H1 (cell line): ENCODE results near the gene DNTT. TPM values are rescaled to one million over a fixed set of nuclear protein-coding genes. Genes with fewer than 3 reads are reported as not detected.

Experiments
- CTCF ChIA-PET: fragments of 300-600 bp; sonication (Branson Sonifier 250); formaldehyde crosslinking; loops from one replicate; lab custom pipeline; 2021; ENCODE audit not compliant: partially characterized antibody; lab: Charles Lee
- POLR2A ChIA-PET: fragments of 300-600 bp; sonication (Branson Sonifier 250); formaldehyde crosslinking; loops from one replicate; lab custom pipeline; 2021; ENCODE audit warnings: inconsistent platforms; ENCODE audit not compliant: partially characterized antibody; lab: Charles Lee
- DNase-seq, 2 experiments: peaks; one replicate each; pipeline versions ENCODE4 v3.0.0 to v3.0.0-alpha.2; 2010 to 2022; ENCODE audit warnings: low spot score in 2 of 2, low read depth in 1 of 2, mixed read lengths in 1 of 2
- FAIRE-seq: peaks from 2 replicates; lab custom pipeline; 2011; peaks lifted over from hg19 to GRCh38; lab: Jason Lieb, UNC
- H2AFZ ChIP-seq: 2 replicates; pipeline ENCODE4 v1.8.1; 2012; ENCODE audit warnings: low read length, inconsistent platforms
- H2AK5ac ChIP-seq: 2 replicates; pipeline ENCODE4 v1.6.1; 2013; ENCODE audit warnings: low read depth, low read length
- H2BK120ac ChIP-seq: replicated peaks from 2 replicates; pipeline ENCODE3; 2013; ENCODE audit warnings: low read depth, low read length, inconsistent platforms
- H2BK12ac ChIP-seq: 2 replicates; pipeline ENCODE4 v1.6.1; 2013; ENCODE audit warnings: low read depth, low read length
- H2BK15ac ChIP-seq: 2 replicates; pipeline ENCODE4 v1.6.1; 2013; ENCODE audit warnings: low read length
- H2BK20ac ChIP-seq: 2 replicates; pipeline ENCODE4 v1.6.1; 2013; ENCODE audit warnings: low read length
- H2BK5ac ChIP-seq: 2 replicates; pipeline ENCODE4 v1.6.1; 2013; ENCODE audit warnings: low read depth, low read length
- H3K14ac ChIP-seq: 2 replicates; pipeline ENCODE4 v1.6.1; 2013; ENCODE audit warnings: inconsistent platforms; ENCODE audit not compliant: insufficient read length
- H3K18ac ChIP-seq: 2 replicates; pipeline ENCODE4 v1.6.1; 2013; ENCODE audit warnings: low read length; ENCODE audit errors: extremely low read depth
- H3K23ac ChIP-seq: 2 replicates; pipeline ENCODE4 v1.6.1; 2013; ENCODE audit warnings: inconsistent platforms; ENCODE audit not compliant: insufficient read length
- H3K23me2 ChIP-seq: 2 replicates; pipeline ENCODE4 v1.6.1; 2013; ENCODE audit warnings: low read depth, low read length
- H3K27ac ChIP-seq: 2 replicates; pipeline ENCODE4 v1.6.1; 2011; ENCODE audit warnings: low read depth, low read length, inconsistent platforms
- H3K27me3 ChIP-seq, 4 experiments: replicated peaks in 1 of 4; 1 replicate in 1 of 4; 2 replicates in 3 of 4; pipeline versions ENCODE4 v1.6.1 to v1.8.1; 2011 to 2013; ENCODE audit warnings: low read length in 3 of 4, mild to moderate bottlenecking in 3 of 4, inconsistent platforms in 2 of 4, mixed read lengths in 2 of 4, moderate library complexity in 1 of 4; ENCODE audit not compliant: control insufficient read depth in 3 of 4, insufficient read depth in 3 of 4; ENCODE audit errors: extremely low read depth in 1 of 4
- H3K36me3 ChIP-seq, 4 experiments: 2 replicates each; pipeline versions ENCODE4 v1.6.1 to v1.8.1; 2011 to 2013; ENCODE audit warnings: mild to moderate bottlenecking in 4 of 4, low read length in 3 of 4, moderate library complexity in 2 of 4, control low read depth in 1 of 4, inconsistent platforms in 1 of 4; ENCODE audit not compliant: insufficient read depth in 4 of 4, control insufficient read depth in 2 of 4
- H3K4ac ChIP-seq: replicated peaks from 2 replicates; pipeline ENCODE3; 2013; ENCODE audit warnings: low read length, low read depth, mixed read lengths, inconsistent platforms; ENCODE audit not compliant: insufficient read length
- H3K4me1 ChIP-seq, 4 experiments: replicated peaks in 1 of 4; 1 replicate in 1 of 4; 2 replicates in 3 of 4; pipeline versions ENCODE4 v1.6.1 to v1.8.1; 2011 to 2013; ENCODE audit warnings: low read length in 3 of 4, inconsistent platforms in 2 of 4, mixed read lengths in 1 of 4; ENCODE audit not compliant: insufficient read depth in 4 of 4, control insufficient read depth in 3 of 4
- H3K4me2 ChIP-seq, 2 experiments: 2 replicates each; pipeline versions ENCODE4 v1.6.1 to v1.8.1; 2011 to 2013; ENCODE audit warnings: low read depth in 2 of 2, low read length in 2 of 2, control low read depth in 1 of 2, inconsistent platforms in 1 of 2, mild to moderate bottlenecking in 1 of 2; ENCODE audit not compliant: insufficient read depth in 1 of 2
- H3K4me3 ChIP-seq, 4 experiments: fragments of 200-600, 300-600 bp in 1 of 4; sonication (generic), shearing (Covaris generic), sonication (Bioruptor Twin) in 1 of 4; 2 replicates each; pipeline versions ENCODE4 v1.5.1 to v1.8.1; 2011 to 2016; ENCODE audit warnings: low read length in 4 of 4, low read depth in 3 of 4, control low read depth in 2 of 4, inconsistent platforms in 2 of 4, mild to moderate bottlenecking in 2 of 4, mixed read lengths in 1 of 4, moderate library complexity in 1 of 4; ENCODE audit not compliant: insufficient read depth in 2 of 4; ENCODE audit errors: extremely low read depth in 1 of 4
- H3K56ac ChIP-seq: replicated peaks from 2 replicates; pipeline ENCODE3; 2013; ENCODE audit warnings: low read depth, mild to moderate bottlenecking, mixed read lengths, low read length, inconsistent platforms; ENCODE audit not compliant: insufficient read length
- H3K79me1 ChIP-seq: 2 replicates; pipeline ENCODE4 v1.6.1; 2013; ENCODE audit warnings: low read depth, low read length, control low read depth
- H3K79me2 ChIP-seq, 2 experiments: 2 replicates each; pipeline versions ENCODE4 v1.6.1 to v1.8.1; 2012 to 2013; ENCODE audit warnings: low read length in 2 of 2, mild to moderate bottlenecking in 2 of 2, inconsistent platforms in 1 of 2; ENCODE audit not compliant: insufficient read depth in 2 of 2, control insufficient read depth in 1 of 2
- H3K9ac ChIP-seq, 4 experiments: replicated peaks in 1 of 4; 1 replicate in 1 of 4; 2 replicates in 3 of 4; pipeline versions ENCODE4 v1.6.1 to v1.8.1; 2011 to 2013; ENCODE audit warnings: low read depth in 3 of 4, low read length in 3 of 4, control low read depth in 2 of 4, mild to moderate bottlenecking in 2 of 4, moderate library complexity in 2 of 4, inconsistent platforms in 1 of 4; ENCODE audit errors: extremely low read depth in 1 of 4
- H3K9me3 ChIP-seq, 2 experiments: 2 replicates each; pipeline versions ENCODE4 v1.6.1 to v1.8.1; 2012 to 2013; ENCODE audit warnings: mild to moderate bottlenecking in 2 of 2, moderate library complexity in 2 of 2, control low read depth in 1 of 2, inconsistent platforms in 1 of 2, low read depth in 1 of 2, low read length in 1 of 2, mixed read lengths in 1 of 2; ENCODE audit not compliant: insufficient read depth in 2 of 2
- H4K20me1 ChIP-seq, 2 experiments: replicated peaks in 1 of 2; 2 replicates each; pipeline versions ENCODE3 to v1.8.1; 2011 to 2013; ENCODE audit warnings: inconsistent platforms in 2 of 2, low read length in 2 of 2, mild to moderate bottlenecking in 1 of 2; ENCODE audit not compliant: insufficient read depth in 2 of 2, control insufficient read depth in 1 of 2
- H4K5ac ChIP-seq: 2 replicates; pipeline ENCODE4 v1.6.1; 2013; ENCODE audit warnings: low read length, low read depth, mixed read lengths, inconsistent platforms; ENCODE audit not compliant: insufficient read length
- H4K8ac ChIP-seq: 2 replicates; pipeline ENCODE4 v1.8.0; 2013; ENCODE audit warnings: mild to moderate bottlenecking, moderate library complexity, low read length, inconsistent platforms; ENCODE audit not compliant: insufficient read depth; ENCODE audit errors: extremely low read depth
- H4K91ac ChIP-seq: replicated peaks from 2 replicates; pipeline ENCODE3; 2013; ENCODE audit warnings: low read length, mixed read lengths, inconsistent platforms; ENCODE audit not compliant: insufficient read length
- RFX5 ChIP-seq: IDR thresholded peaks from 2 replicates; pipeline ENCODE4 v1.6.1; 2011; ENCODE audit warnings: low read depth, low read length, improper control_type of control experiment, borderline replicate concordance
- SP2 ChIP-seq: IDR thresholded peaks from 2 replicates; pipeline ENCODE4 v1.6.1; 2012; ENCODE audit warnings: mild to moderate bottlenecking, low read length, inconsistent platforms
- WGBS, 2 experiments: shearing (Covaris generic) in 1 of 2; methylation state at CpG; one replicate each; pipeline versions ENCODE4 v1.1.6 to v1.1.7; 2013 to 2015; ENCODE audit warnings: low lambda C conversion rate in 2 of 2, mixed read lengths in 2 of 2, inconsistent platforms in 1 of 2, low coverage in 1 of 2, missing lambda C conversion rate in 1 of 2; ENCODE audit not compliant: insufficient replicate concordance in 2 of 2, insufficient coverage in 1 of 2, insufficient read length in 1 of 2; ENCODE audit errors: extremely low coverage in 1 of 2, missing lambda C conversion rate in 1 of 2; 5-methylcytosine and 5-hydroxymethylcytosine counted together
- polyA plus RNA-seq, 7 experiments: library from polyadenylated mRNA; depleted of rRNA in 3 of 7; stranded (reverse) in 5 of 7; unstranded in 2 of 7; fragments of >200 nt in 5 of 7; fragments of 200-250 nt in 2 of 7; gene quantifications; 1 replicate in 5 of 7; 2 replicates in 1 of 7; 4 replicates in 1 of 7; pipeline versions ENCODE4 v1.2.1 to v1.2.3, GENCODE V29; 2011 to 2013; ENCODE audit warnings: missing spikeins in 2 of 7, mixed read lengths in 2 of 7
- total RNA-seq: library from RNA; stranded (reverse); fragmentation: NEBNext Ultra II Directional; extraction: Animal tissue kit (Norgen Biotek cat#: 25700); gene quantifications from 2 replicates; pipeline ENCODE4 v1.2.1, GENCODE V29; 2021

DNTT gene
- total and polyA plus RNA-seq, 2 of the 8 experiments (the other 6 are each of a cell fraction or from before 2014, with no cell fraction given) = not detected

DNA sequence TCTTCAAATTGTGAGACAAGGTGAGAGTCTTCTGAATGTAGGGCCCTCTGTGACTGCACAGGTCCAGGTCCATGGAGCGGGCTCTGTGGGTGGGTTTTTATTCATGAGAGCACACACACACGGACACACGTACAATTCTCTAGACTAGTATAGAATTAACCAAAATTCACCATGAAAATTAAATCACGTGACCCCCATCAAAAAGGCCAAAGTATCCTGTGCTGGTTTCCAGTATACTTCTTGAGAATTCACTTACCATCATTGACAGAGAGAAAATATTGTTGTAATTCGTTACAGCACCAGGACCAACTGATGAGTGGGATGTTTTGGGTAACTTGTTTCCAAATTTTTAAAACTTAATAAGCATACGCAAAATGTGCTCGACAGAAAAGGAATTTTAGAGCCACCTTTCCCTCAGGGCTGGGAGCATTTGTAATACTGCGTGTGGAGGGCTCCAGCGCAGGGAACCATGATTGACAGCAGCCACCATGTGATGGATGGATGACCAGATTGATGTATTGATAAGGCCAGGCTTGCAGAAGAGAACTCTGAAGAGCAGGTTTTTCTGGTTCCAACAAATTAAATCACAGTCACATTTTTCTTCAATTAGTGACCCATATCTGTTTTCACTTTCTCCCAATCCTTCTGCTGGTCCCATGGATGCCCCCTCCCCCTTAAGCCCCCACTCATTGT, 14.9 kb upstream of the DNTT start:
- DNase-seq = no peak
- Histone ChIP-seq H3K79me2 (no peaks in the 10 kb centered on the region), H3K36me3 (no peaks in the 10 kb centered on the region), H2BK5ac (no peak overlapping the region), H3K9me3 (no peaks in the 10 kb centered on the region), H2BK12ac (no peak overlapping the region), H3K56ac (no peak overlapping the region), H4K91ac (no peak overlapping the region), H3K27me3 (no peaks in the 10 kb centered on the region), H3K27ac (no peak overlapping the region), H2BK20ac (no peak overlapping the region), H2AFZ (no peak overlapping the region), H3K9ac (no peak overlapping the region), H3K23ac (no peak overlapping the region), H3K4me2 (no peak overlapping the region), H3K14ac (no peak overlapping the region), H4K5ac (no peak overlapping the region), H3K4me1 (peaks cover 0 to 3% (median 0%) of the 10 kb centered on the region in 4 experiments; a peak in 2 of 7 replicates), H3K18ac (no peak overlapping the region), H2BK120ac (no peak overlapping the region), H3K23me2 (no peaks in the 10 kb centered on the region), H4K8ac (no peak overlapping the region), H4K20me1 (no peaks in the 10 kb centered on the region), H3K4ac (no peak overlapping the region), H2BK15ac (no peak overlapping the region), H2AK5ac (no peak overlapping the region), H3K79me1 (no peaks in the 10 kb centered on the region), H3K4me3 (no peak overlapping the region)
- no peak for TF ChIP-seq RFX5
- no peak for TF ChIP-seq SP2
- WGBS, 2 experiments = 87% methylated on average over 9 of the region's 9 CpGs; no CpG with 5 or more reads in 1 of the 2 experiments
- ChIA-PET CTCF (no interaction called here), POLR2A (no interaction called here)
- FAIRE-seq = no peak
